HG03064 (cell line): ENCODE results near the gene MBLAC1.
"Not testable (repeated sequence)": the region's sequence is repeated elsewhere in the genome, so short reads cannot be mapped to it uniquely, and the experiment has no call there.

ENCODE experiments used
- ATAC-seq: cut with Tn5 transposase; IDR thresholded peaks from one replicate; pipeline ENCODE4 v1.9.1; 2021; ENCODE audit warnings: low read depth; ENCODE audit not compliant: unreplicated experiment

The MBLAC1 gene

DNA sequence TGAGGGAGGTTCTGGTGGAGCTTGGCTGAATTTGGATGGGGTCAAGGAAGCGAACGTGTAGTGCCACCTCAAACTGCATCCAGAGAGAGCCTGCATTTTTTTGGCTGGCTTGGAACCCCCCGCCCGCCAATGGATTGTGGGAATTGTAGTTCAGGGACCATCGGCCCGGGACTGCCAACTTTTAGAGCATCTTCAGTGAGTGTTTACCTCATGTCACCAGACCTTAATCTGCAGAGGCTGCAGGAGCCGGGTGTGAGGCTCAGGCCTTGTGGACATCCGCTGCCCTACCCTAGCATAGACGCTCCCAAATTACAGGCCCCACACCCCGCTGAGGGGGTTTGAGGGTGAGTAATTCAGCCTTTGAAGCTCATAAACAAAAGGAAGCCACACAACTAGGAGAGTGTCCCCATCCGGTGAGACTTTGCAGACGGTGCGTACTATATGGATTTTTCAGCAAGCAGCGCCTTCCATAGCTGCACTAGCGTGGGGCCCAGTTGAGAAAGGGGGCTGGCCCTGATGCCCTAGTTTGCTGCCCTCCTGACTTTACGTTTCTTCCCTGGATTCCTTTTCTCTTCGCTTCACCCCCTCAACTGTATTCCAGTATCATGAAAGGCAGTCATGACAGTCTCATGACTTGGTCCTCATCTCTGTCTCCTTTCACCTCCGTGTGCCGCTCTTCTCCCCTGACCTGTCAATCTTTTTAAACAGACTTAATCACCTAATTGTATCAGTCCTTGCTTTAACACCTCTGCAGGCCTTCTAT is 6.6 kb upstream of the MBLAC1 start:
- peak; percentile 33 for ATAC-seq

- no peak for ATAC-seq
These were observed 6.1 kb upstream of the MBLAC1 start for GRCh38 chr7:100120733-100121036.

DNA sequence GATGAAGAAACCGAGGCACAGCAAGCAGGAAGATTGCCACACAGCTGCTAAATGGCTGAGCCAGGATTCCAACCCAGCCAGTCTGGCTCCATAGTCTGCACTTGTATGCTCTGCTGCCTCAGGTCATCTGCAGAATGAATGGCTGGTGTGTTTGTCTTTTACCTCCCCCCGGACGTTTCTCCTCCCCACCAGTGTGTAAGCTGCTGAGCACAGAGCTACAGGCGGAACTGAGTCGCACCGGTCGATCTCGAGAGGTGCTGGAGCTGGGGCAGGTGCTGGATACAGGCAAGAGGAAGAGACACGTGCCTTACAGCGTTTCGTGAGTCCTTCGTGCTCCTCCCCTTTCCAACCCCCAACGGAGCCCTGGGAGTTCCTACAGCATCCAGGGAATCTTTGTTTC is 4.7 kb upstream of the MBLAC1 start:
- no peak for ATAC-seq

DNA sequence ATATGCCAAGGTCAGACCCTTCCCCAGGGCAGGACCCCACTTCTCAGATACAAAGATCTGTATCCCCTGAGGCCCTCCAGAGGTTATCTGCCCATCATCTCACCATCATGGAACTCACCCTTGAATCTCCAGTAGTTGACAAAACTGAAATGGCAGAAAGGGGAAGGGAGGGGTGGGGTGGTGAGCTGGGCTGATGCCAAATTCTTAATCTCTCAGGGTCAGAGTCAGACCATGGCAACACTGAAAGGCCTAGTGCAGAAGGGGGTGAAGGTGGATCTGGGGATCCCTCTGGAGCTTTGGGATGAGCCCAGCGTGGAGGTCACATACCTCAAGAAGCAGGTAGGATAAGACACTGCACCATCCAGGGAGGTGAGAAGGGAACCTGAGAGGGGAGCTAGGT is 4.2 kb upstream of the MBLAC1 start:
- no peak for ATAC-seq

DNA sequence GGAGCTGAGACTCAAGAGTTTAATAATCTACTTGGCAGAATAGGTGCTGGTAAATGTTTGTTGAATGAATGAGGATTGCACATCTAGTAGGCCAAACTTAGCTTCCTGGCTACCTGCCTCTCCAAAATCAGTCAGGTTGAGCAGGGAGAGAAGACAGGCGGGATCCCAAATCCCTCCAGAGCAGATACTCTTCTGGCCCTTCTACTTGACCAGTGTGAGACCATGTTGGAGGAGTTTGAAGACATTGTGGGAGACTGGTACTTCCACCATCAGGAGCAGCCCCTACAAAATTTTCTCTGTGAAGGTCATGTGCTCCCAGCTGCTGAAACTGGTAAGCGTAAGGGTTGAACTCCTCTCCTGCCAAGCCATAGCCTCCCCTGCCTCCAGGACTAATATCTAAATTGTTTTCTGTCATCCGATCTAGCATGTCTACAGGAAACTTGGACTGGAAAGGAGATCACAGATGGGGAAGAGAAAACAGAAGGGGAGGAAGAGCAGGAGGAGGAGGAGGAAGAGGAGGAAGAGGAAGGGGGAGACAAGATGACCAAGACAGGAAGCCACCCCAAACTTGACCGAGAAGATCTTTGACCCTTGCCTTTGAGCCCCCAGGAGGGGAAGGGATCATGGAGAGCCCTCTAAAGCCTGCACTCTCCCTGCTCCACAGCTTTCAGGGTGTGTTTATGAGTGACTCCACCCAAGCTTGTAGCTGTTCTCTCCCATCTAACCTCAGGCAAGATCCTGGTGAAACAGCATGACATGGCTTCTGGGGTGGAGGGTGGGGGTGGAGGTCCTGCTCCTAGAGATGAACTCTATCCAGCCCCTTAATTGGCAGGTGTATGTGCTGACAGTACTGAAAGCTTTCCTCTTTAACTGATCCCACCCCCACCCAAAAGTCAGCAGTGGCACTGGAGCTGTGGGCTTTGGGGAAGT is 2.2 kb upstream of the MBLAC1 start:
- ATAC-seq: no peak

DNA sequence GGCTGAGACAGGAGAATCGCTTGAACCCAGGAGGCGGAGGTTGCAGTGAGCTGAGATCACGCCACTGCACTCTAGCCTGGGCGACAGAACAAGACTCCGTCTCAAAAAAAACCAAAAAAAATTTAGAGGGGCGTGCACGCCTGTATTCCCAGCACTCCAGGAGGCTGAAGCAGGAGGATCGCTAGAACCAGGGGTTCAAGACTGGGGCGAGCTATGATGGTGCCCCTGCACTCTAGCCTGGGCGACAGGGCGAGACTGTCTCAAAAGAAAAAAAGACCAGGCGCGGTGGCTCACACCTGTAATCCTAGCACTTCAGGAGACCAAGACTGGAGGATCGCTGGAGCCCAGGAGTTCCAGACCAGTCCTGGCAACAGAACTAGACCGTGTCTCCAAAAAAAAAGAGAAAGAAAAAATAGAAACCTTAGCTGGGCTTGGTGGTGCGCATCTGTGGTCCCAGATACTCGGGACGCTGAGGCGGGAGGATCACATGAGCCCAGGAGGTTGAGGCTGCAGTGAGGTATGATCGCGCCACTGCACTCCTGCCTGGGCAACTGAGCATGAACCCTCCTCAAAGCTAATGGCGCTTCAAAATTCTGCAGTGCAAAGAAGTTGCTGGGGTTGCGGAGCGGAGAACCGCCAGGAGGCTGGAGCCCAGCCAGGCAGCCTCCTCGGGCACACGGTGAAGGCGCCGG is 382 bp upstream of the MBLAC1 start:
- ATAC-seq: peak; percentile 53

- no peak for ATAC-seq
These were observed 1.3 kb downstream of the MBLAC1 start for GRCh38 chr7:100127866-100128636.

DNA sequence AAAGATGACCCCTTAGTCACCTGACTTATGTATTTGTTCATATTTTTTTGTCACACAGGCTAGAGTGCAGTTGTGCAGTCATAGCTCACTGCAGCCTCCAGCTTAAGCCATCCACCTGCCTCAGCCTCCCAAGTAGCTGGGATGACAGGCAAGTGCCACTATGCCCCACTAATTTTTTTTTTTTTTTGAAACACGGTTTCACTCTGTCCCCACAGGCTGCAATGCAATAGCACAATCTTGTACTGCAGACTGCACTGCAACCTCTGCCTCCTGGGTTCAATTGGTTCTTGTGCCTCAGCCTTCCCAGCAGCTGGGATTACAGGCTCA is 1.8 kb downstream of the MBLAC1 start:
- no peak for ATAC-seq

DNA sequence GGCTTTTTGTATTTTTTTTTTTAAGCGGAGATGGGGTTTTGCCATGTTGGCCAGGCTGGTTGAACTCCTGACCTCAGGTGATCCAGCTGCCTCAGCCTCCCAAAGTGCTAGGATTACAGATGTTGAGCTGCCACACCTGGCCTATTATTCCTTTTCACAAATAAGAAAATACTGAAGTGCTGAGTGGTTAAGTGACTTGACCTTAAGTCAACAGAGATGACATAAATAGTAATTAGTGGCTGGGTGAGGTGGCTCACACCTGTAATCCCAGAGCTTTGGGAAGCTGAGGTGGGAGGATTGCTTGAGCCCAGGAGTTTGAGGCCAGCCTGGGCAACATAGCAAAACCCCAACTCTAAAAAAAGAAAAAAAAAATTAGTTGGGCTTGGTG is 3.4 kb downstream of the MBLAC1 start:
- not testable (repeated sequence) for ATAC-seq

- no peak for ATAC-seq
These were observed 4.1 kb downstream of the MBLAC1 start for GRCh38 chr7:100130608-100131453.

- ATAC-seq: no peak
These were observed 5.4 kb downstream of the MBLAC1 start for GRCh38 chr7:100132126-100132525.

DNA sequence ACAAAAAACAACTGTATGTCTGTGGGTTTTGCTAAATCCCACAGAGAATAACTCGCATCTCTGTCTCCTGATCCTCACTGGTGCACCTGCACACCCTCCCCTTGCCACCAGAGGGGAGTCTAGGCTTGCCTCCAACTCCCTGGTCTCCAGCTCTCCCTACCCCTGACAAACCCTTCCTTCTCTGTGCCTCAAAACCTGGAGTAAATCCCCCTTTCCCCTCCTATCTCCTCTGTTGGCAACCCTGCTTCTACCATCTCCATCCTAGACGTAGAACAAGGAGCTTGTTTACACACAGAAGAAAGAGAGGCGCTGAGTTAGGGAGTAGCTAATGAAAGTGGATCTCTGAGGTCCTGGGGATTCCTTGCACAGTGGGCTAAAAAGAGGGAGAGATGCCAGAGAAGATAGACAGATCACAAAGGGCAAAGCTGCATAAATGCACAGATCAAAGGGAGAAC is 6.0 kb downstream of the MBLAC1 start:
- no peak for ATAC-seq

- ATAC-seq: no peak
These were observed 11.3 kb downstream of the MBLAC1 start for GRCh38 chr7:100137851-100138760.

DNA sequence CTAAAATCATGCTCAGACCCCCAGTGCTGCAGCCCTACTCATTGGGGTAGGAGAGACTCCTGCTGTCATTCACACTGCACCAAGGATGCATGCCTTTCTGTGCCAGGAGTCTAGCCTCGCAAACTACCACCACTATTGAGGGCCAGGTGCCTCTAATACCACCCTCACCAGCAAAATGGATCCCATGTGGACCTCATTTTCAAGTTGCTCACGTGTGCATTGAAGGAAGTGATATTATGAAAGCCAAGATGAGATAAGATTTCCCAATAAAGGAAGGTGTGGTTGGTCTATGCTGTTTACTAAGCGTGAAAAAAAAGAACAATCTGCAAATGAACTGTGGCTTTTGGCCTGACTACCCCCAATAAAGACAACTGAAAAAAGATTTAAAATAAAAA is 14.8 kb downstream of the MBLAC1 start:
- no peak for ATAC-seq

DNA sequence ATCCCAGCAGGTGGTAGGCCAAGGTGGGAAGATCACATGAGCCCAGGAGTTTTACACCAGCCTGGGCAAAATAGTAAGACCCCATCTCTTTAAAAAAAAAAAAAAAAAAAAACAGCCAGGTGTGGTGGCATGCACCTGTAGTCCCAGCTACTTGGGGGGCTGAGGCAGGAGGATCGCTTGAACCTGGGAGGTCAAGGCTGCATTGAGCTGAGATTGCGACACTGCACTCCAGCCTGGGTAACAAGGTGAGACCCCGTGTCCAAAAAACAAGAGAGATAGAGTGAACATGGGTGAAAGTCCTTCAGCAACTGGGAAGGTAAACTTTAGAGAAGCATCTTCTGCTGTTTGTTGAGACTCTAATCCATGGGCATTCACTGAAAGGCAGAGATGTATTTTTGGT is 15.7 kb downstream of the MBLAC1 start:
- ATAC-seq: no peak

- not testable (repeated sequence) for ATAC-seq
These were observed 19.6 kb downstream of the MBLAC1 start for GRCh38 chr7:100146350-100146749.

DNA sequence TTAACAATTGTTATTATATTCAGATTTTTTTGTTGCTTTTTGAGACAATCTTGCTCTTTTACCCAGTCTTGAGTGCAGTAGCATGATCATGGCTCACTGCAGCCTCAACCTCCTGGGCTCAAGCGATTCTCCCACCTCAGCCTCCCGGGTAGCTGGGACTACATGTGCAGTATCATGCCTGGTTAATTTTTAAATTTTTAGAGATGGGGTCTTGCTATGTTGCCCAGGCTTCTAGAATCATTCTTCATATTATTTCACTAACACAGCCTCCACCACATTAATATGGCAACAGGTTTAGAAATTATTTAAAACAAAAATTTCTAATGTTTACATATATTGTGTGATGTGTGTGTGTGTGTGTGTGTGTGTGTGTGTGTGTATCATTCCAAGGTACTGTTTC is 20.5 kb downstream of the MBLAC1 start:
- no peak for ATAC-seq

DNA sequence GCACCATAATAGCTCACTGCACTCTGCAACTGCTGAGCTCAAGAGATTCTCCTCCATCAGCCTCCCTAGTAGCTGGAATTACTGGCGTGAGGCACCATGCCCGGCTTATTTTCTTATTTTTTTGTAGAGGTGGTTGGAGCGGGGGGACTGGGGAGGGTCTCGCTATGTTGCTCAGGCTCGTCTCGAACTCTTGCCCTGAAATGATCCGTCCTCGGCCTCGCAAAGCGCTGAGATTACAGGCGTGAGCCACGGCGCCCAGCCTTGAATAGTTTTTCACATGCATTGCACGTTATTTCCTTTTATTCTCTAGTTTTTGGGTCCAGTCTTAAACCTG is 21.4 kb downstream of the MBLAC1 start:
- no peak for ATAC-seq
